GM12872 (cell line): Measurements from ENCODE around the gene MACROD2.

Source experiments
- TF ChIP-seq, protein P1 (sequence below): IDR thresholded peaks from 3 replicates; pipeline ENCODE4 v1.5.1; 2011; ENCODE audit warnings: low read depth, mild to moderate bottlenecking, low read length, moderate library complexity; ENCODE audit not compliant: insufficient read depth

Gene MACROD2

DNA sequence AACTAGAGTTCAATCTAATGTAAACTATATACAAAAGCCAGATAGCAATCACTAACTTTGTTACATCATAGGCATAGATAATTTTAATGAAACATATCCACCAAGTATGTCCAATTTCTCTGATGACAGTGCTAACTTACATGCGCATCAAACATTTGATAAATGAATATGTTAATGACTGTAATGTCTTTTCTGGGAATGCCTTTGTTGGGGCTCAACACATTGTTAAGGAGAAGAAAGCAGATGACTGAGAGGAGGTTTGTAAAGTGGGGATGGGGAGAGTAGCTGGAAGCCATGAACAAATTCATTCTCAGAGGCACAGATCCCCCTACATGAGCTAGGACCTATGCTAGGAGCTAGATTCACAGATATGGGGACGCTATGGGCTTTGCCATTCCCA is 1627.9 kb downstream of the MACROD2 start:
- TF ChIP-seq, protein P1, sequence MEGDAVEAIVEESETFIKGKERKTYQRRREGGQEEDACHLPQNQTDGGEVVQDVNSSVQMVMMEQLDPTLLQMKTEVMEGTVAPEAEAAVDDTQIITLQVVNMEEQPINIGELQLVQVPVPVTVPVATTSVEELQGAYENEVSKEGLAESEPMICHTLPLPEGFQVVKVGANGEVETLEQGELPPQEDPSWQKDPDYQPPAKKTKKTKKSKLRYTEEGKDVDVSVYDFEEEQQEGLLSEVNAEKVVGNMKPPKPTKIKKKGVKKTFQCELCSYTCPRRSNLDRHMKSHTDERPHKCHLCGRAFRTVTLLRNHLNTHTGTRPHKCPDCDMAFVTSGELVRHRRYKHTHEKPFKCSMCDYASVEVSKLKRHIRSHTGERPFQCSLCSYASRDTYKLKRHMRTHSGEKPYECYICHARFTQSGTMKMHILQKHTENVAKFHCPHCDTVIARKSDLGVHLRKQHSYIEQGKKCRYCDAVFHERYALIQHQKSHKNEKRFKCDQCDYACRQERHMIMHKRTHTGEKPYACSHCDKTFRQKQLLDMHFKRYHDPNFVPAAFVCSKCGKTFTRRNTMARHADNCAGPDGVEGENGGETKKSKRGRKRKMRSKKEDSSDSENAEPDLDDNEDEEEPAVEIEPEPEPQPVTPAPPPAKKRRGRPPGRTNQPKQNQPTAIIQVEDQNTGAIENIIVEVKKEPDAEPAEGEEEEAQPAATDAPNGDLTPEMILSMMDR = no peak

DNA sequence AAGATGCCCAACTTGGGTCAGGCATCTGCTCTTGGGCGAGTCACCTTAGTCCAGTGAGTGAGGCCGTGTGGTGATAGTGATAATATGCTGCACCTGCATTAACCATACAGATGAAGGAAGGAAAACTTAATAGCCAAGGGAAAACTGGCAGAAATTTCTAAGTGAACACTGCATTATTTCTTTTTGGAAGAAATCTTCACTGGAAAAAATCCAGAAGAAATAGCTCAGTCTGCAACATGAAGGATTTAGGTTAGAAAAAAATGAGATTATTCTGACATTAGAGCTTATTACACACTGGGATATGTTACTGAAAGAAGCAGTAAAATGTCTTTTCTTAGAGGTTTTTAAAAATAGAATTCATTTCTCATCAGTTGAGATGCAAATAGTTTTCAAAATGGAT is 1630.7 kb downstream of the MACROD2 start:
- TF ChIP-seq, protein P1 = no peak

DNA sequence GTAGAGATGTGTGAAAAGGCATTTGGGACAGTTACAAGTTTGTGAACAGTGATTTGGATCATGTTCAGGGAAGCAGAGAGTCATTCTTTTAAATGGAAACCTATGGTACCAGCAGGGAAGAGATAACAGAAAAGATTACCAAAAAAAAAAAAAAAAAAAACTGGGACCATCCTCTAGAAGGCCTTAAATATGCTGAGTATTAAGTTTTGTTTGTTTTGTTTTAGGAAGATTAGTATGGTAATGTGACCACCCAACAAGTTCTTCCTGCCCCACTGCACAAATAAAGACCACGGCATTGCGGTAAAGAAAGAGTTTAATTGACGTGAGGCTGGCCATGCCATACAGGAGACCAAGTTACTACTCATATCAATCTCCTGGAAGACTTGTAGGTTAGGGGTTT is 1631.8 kb downstream of the MACROD2 start:
- TF ChIP-seq, protein P1 = no peak

DNA sequence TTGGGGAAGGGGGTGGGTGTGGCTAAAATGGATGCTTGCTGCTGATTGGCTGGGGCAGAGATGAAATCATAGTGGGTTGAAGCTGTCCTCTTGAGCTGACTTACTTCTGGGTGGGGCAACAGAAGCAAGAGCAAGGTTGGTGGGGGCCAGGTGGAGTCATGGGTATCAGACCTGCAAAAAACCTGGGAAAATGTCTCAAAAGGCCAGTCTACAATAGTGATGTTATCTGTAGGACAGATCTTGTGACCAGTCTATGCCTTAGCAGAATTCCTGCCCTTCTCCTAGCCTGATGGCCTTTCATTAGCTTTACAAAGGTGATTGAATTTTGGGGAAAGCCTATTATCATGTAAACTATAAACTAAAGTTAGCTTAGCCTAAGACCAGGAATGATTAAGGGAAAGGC is 1632.2 kb downstream of the MACROD2 start:
- TF ChIP-seq, protein P1 = no peak

DNA sequence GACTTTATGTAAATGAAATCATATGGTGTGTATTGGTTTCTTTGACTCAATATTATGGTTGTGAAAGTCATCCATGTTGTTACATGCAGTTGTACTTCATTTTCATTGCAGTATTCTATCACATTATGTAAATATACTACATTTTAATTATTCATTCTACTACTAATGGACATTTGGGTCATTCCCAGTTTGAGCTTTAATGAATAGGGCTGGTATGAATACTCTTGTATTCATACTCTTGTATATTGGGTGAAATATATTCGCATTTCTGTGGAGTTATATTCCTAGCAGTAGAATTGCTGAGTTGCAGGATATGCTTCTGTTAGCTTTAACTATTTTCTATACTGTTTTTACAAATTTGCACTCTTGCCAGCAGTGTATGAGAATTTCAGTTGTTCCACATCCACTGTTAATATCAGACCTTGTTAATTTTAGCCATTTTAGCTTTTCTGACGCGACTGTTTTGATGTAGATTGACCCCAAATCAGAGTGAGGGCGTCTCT is 1633.6 kb downstream of the MACROD2 start:
- TF ChIP-seq, protein P1 = no peak

DNA sequence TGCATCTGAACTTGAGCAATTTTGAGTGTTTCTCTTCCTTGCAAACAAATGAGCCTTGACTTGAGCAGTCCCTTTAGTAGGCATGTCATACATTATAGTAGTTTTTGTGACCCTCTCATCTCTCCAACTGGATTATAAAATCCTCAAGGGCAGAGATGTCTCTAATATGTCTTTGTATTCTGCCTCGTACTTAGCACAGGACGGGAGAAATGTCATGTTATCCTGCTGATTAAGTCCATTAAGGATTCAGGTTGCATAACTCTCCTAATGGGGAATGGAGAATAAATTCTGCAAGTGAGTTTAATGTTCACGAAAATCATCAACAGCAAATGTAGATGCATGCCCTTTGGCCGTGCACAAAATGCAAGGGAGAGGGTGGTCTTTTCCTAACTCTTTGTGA is 1635.0 kb downstream of the MACROD2 start:
- TF ChIP-seq, protein P1 = no peak

DNA sequence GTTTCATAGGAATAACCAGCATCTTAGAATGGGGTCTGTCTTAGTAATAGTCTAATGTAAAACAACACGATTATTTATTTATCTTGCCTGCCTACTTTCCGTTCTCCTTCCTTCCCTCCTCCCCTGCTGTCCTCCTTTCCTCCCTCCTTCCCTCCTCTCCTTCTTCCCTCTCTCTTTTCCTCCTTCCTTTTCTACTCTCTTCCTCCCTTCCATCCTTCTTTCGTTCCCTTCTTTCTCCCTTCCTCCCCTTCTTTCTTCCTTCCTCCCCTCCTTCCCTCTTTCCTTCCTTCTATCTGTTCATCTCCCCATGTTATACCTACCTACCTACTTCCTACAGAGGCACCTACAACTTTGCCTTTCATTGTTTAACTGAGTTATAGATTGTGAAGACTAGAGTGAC is 1637.4 kb downstream of the MACROD2 start:
- TF ChIP-seq, protein P1 = no peak

DNA sequence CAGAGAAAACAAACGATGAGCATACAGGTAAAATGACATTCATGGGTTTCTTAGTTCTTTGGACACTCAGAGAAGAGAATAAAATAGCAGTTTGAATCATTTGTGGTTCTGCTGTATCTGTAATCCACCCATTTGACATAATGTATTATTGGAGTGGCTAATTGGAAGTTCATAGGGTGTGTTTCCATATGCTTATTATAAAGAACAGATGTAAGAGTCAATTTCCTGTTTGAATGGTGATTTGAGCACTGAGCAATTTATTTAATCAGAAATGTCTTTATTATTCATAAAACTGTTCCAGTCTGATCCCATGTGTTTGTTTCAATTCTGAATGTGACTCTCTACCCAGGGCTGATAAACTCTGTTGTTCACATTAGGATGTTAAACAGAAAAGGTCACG is 1638.8 kb downstream of the MACROD2 start:
- TF ChIP-seq, protein P1 = no peak
